GM15510 (cell line): ENCODE results near the gene EXT2.

Experiments used
- POLR2A ChIP-seq: IDR thresholded peaks from 3 replicates; pipeline ENCODE4 v1.6.1; 2011; ENCODE audit warnings: borderline replicate concordance; ENCODE audit not compliant: insufficient read length; ENCODE audit errors: extremely low read depth

Gene EXT2

GRCh38 chr11:44110231-44110679, 14.8 kb downstream of the EXT2 start:
- TF ChIP-seq POLR2A: no peak

- TF ChIP-seq POLR2A: no peak
These were observed 16.8 kb downstream of the EXT2 start for GRCh38 chr11:44112091-44112821.

- no peak for TF ChIP-seq POLR2A
These were observed 17.5 kb downstream of the EXT2 start for GRCh38 chr11:44113018-44113417.

- TF ChIP-seq POLR2A: no peak
These were observed 18.1 kb downstream of the EXT2 start for GRCh38 chr11:44113572-44113971.

GRCh38 chr11:44116234-44116830, 20.9 kb downstream of the EXT2 start:
- no peak for TF ChIP-seq POLR2A

GRCh38 chr11:44120169-44120568, 24.7 kb downstream of the EXT2 start:
- no peak for TF ChIP-seq POLR2A

GRCh38 chr11:44125598-44125997, 30.1 kb downstream of the EXT2 start:
- TF ChIP-seq POLR2A: no peak

- no peak for TF ChIP-seq POLR2A
These were observed 30.8 kb downstream of the EXT2 start for GRCh38 chr11:44126304-44126703.

- no peak for TF ChIP-seq POLR2A
These were observed 31.7 kb downstream of the EXT2 start for GRCh38 chr11:44127130-44127529.

GRCh38 chr11:44128729-44129128, 33.3 kb downstream of the EXT2 start:
- no peak for TF ChIP-seq POLR2A

- TF ChIP-seq POLR2A: no peak
These were observed 35.3 kb downstream of the EXT2 start for GRCh38 chr11:44130751-44131150.

- no peak for TF ChIP-seq POLR2A
These were observed 38.0 kb downstream of the EXT2 start for GRCh38 chr11:44133335-44133946.

GRCh38 chr11:44134625-44135024, 39.1 kb downstream of the EXT2 start:
- TF ChIP-seq POLR2A: no peak

GRCh38 chr11:44136176-44136945, 40.9 kb downstream of the EXT2 start:
- TF ChIP-seq POLR2A: no peak

- no peak for TF ChIP-seq POLR2A
These were observed 41.6 kb downstream of the EXT2 start for GRCh38 chr11:44137057-44137456.
